GM12878 (cell line): Measurements from ENCODE around the gene NCAPH2. TPM values are rescaled to one million over a fixed set of nuclear protein-coding genes. Genes with fewer than 3 reads are reported as not detected.
A peak's percentile ranks its signal among the peaks of the same experiment; 100 is the strongest.

ENCODE experiments used
- ATAC-seq: fragments of 200-7000 bp; cut with Tn5 transposase; 3 replicates; pipeline ENCODE4 v1.9.1; 2020; ENCODE audit warnings: mild to moderate bottlenecking, moderate library complexity
- BruUV-seq: library from RNA; stranded (reverse); fragments of 400-500 nt; replicated peaks from 2 replicates; lab custom pipeline; 2021; lab: Mats Ljungman, UMichigan
- CTCF ChIA-PET: fragments of 300-600 bp; sonication (Branson Sonifier 250); formaldehyde crosslinking; extraction: SDS; loops from one replicate; lab custom pipeline; 2021; ENCODE audit warnings: inconsistent platforms; lab: Yijun Ruan, JAX
- POLR2A ChIA-PET: fragments of 350-600 bp; formaldehyde crosslinking; extraction: SDS; loops from one replicate; lab custom pipeline; 2021; ENCODE audit warnings: inconsistent platforms; lab: Charles Lee
- RAD21 ChIA-PET: fragments of 300-600 bp; sonication (Branson Sonifier 250); formaldehyde crosslinking; loops from one replicate; lab custom pipeline; 2023; ENCODE audit warnings: antibody characterized with exemption; ENCODE audit not compliant: unreplicated experiment; lab: Charles Lee
- SMC1A ChIA-PET: fragments of 300-600 bp; sonication (Branson Sonifier 250); formaldehyde crosslinking; loops from one replicate; lab custom pipeline; 2023; ENCODE audit not compliant: unreplicated experiment, uncharacterized antibody; lab: Charles Lee
- DNase-seq: peaks from one replicate; pipeline ENCODE4 v3.0.0-alpha.2; 2011; ENCODE audit warnings: low read depth, low spot score
- FAIRE-seq: peaks from 3 replicates; lab custom pipeline; 2011; peaks lifted over from hg19 to GRCh38; lab: Jason Lieb, UNC
- H2AFZ ChIP-seq: 2 replicates; pipeline ENCODE4 v1.6.0; 2011; ENCODE audit warnings: low read depth, low read length, control low read depth; ENCODE audit not compliant: control insufficient read depth
- H3K27ac ChIP-seq: 2 replicates; pipeline ENCODE4 v1.5.1; 2011; ENCODE audit warnings: control low read depth; ENCODE audit not compliant: control insufficient read depth, insufficient read depth
- H3K27me3 ChIP-seq, 2 experiments: replicated peaks in 1 of 2; 2 replicates each; pipeline versions ENCODE4 v1.6.0 to v1.6.1; 2011; ENCODE audit warnings: low read length in 1 of 2; ENCODE audit not compliant: control insufficient read depth in 2 of 2, insufficient read depth in 2 of 2
- H3K36me3 ChIP-seq, 2 experiments: 2 replicates each; pipeline ENCODE4 v1.5.1; 2011; ENCODE audit warnings: low read length in 1 of 2; ENCODE audit not compliant: control insufficient read depth in 2 of 2, insufficient read depth in 2 of 2
- H3K4me1 ChIP-seq: 2 replicates; pipeline ENCODE4 v1.6.1; 2011; ENCODE audit warnings: mild to moderate bottlenecking, low read length, moderate library complexity, mixed read lengths; ENCODE audit not compliant: control insufficient read depth, insufficient read depth
- H3K4me2 ChIP-seq: 2 replicates; pipeline ENCODE4 v1.6.0; 2011; ENCODE audit warnings: control low read depth; ENCODE audit not compliant: control insufficient read depth, insufficient read depth
- H3K4me3 ChIP-seq: fragments of 200-600 bp; sonication (generic); 2 replicates; pipeline ENCODE4 v1.5.1; 2016
- H3K79me2 ChIP-seq: 2 replicates; pipeline ENCODE4 v1.6.0; 2011; ENCODE audit warnings: low read length; ENCODE audit not compliant: control insufficient read depth, insufficient read depth
- H3K9ac ChIP-seq: 2 replicates; pipeline ENCODE4 v1.8.0; 2011; ENCODE audit warnings: low read length, control low read depth, mixed read lengths; ENCODE audit not compliant: control insufficient read depth, insufficient read depth
- H3K9me3 ChIP-seq: replicated peaks from 3 replicates; pipeline ENCODE4 v1.5.1; 2011; ENCODE audit warnings: mild to moderate bottlenecking, low read length; ENCODE audit not compliant: control insufficient read depth, insufficient read depth
- H4K20me1 ChIP-seq: 2 replicates; pipeline ENCODE4 v1.6.0; 2011; ENCODE audit not compliant: control insufficient read depth, insufficient read depth
- ATF7 ChIP-seq: fragments of 450-650 bp; IDR thresholded peaks from 2 replicates; pipeline ENCODE4 v1.6.1; 2016; ENCODE audit warnings: low read depth, mild to moderate bottlenecking
- BCL3 ChIP-seq: IDR thresholded peaks from 2 replicates; pipeline ENCODE4 v1.6.1; 2011; ENCODE audit warnings: borderline replicate concordance, low read depth, mild to moderate bottlenecking, moderate library complexity, low read length; ENCODE audit not compliant: insufficient read depth, poor library complexity, severe bottlenecking
- BHLHE40 ChIP-seq, 2 experiments: fragments of 450-650 bp in 1 of 2; IDR thresholded peaks; 2 replicates each; pipeline ENCODE4 v1.6.1; 2011 to 2017; ENCODE audit warnings: low read depth in 2 of 2, borderline replicate concordance in 1 of 2, improper control_type of control experiment in 1 of 2, low read length in 1 of 2, mild to moderate bottlenecking in 1 of 2
- CBFB ChIP-seq: IDR thresholded peaks from 2 replicates; pipeline ENCODE4 v1.6.1; 2016; ENCODE audit warnings: antibody characterized with exemption, low read depth
- CEBPB ChIP-seq, 2 experiments: fragments of 150-350 bp in 1 of 2; IDR thresholded peaks; 2 replicates each; pipeline ENCODE4 v1.6.1; 2012 to 2014; ENCODE audit warnings: low read depth in 2 of 2, low read length in 2 of 2, borderline replicate concordance in 1 of 2, inconsistent platforms in 1 of 2
- CHD4 ChIP-seq: fragments of 200-600 bp; sonication (generic); IDR thresholded peaks from 2 replicates; pipeline ENCODE4 v1.6.1; 2016; ENCODE audit warnings: mild to moderate bottlenecking
- ELK1 ChIP-seq: IDR thresholded peaks from 2 replicates; pipeline ENCODE4 v1.6.1; 2012; ENCODE audit warnings: low read depth, low read length, improper control_type of control experiment
- EZH2 ChIP-seq: IDR thresholded peaks from 2 replicates; pipeline ENCODE4 v1.6.1; 2012; ENCODE audit warnings: low read depth, mild to moderate bottlenecking, control low read depth, inconsistent platforms, low read length, borderline replicate concordance; ENCODE audit not compliant: control insufficient read depth
- RAD21 ChIP-seq: IDR thresholded peaks from 2 replicates; pipeline ENCODE4 v1.6.1; 2011; ENCODE audit warnings: mild to moderate bottlenecking, low read depth, low read length, moderate library complexity; ENCODE audit not compliant: insufficient read depth
- RELA ChIP-seq: fragments of 450-650 bp; IDR thresholded peaks from 2 replicates; pipeline ENCODE4 v1.8.0; 2014; ENCODE audit warnings: borderline replicate concordance; ENCODE audit not compliant: partially characterized antibody
- SMC3 ChIP-seq: IDR thresholded peaks from 2 replicates; pipeline ENCODE4 v1.6.1; 2011; ENCODE audit warnings: low read length, improper control_type of control experiment, borderline replicate concordance
- STAT3 ChIP-seq: IDR thresholded peaks from 2 replicates; pipeline ENCODE4 v1.6.1; 2011; ENCODE audit warnings: low read depth, low read length, improper control_type of control experiment
- YY1 ChIP-seq: IDR thresholded peaks from 2 replicates; pipeline ENCODE4 v1.6.1; 2011; ENCODE audit warnings: low read depth, mild to moderate bottlenecking, low read length
- WGBS: methylation state at CpG from one replicate; pipeline ENCODE4 v1.1.6; 2016; ENCODE audit warnings: low lambda C conversion rate; ENCODE audit not compliant: insufficient replicate concordance, insufficient coverage; ENCODE audit errors: missing lambda C conversion rate; 5-methylcytosine and 5-hydroxymethylcytosine counted together
- in situ Hi-C: fragments of 300-500 bp; cut with MboI; formaldehyde crosslinking; loops from 9 replicates; pipeline ENCODE4 v1.14.3; 2018; ENCODE audit warnings: mixed read lengths
- intact Hi-C: fragments of 100-400 bp; cut with micrococcal nuclease; formaldehyde crosslinking; loops from one replicate; pipeline ENCODE4 v1.14.2; 2022; ENCODE audit not compliant: unreplicated experiment
- polyA plus RNA-seq, 11 experiments: library from polyadenylated mRNA; depleted of rRNA in 4 of 11; unstranded in 6 of 11; stranded (reverse) in 5 of 11; fragments of >200 nt; fragmentation: Nextera tagmentation in 4 of 11; fragmentation: Illumina TruSeq in 1 of 11; extraction: Ambion mirVana in 4 of 11; extraction: Trizol in 1 of 11; gene quantifications; 1 replicate in 1 of 11; 2 replicates in 10 of 11; pipeline versions ENCODE4 v1.2.1 to v1.2.3, GENCODE V29; 2011 to 2016; ENCODE audit warnings: inconsistent platforms in 2 of 11, missing spikeins in 2 of 11, low read depth in 1 of 11
- total RNA-seq, 4 experiments: library from RNA; depleted of rRNA in 3 of 4; stranded (reverse); fragments of >200 nt in 3 of 4; fragmentation: Illumina TruSeq in 1 of 4; extraction: Trizol in 1 of 4; gene quantifications; 2 replicates each; pipeline versions ENCODE4 v1.2.1 to v1.2.3, GENCODE V29; 2013 to 2021

Gene NCAPH2
- total and polyA plus RNA-seq, 10 of the 15 experiments (the other 5 are each of a cell fraction or from before 2014, with no cell fraction given), result 5.0 to 110 (median 59.9) TPM

GRCh38 chr22:50498322-50498890 is 9.6 kb upstream of the NCAPH2 start (continued):
- no peak for TF ChIP-seq BCL3
- no peak for TF ChIP-seq ATF7
- no peak for TF ChIP-seq STAT3
- TF ChIP-seq RELA, result no peak
- TF ChIP-seq SMC3, result peak; percentile 78
- 0 out of 2 replicates have a peak, but pooled peaks have one; percentile 43 for TF ChIP-seq YY1
- TF ChIP-seq RAD21, result peak; percentile 82

- TF ChIP-seq CBFB (no peak), CHD4 (no peak), ELK1 (no peak), CEBPB (IDR thresholded peaks at IDR 0.05; ENCODE audit: borderline replicate concordance in 1 of 2, low read depth in 2 of 2, low read length in 2 of 2) (no peak), BHLHE40 (IDR thresholded peaks at IDR 0.05; ENCODE audit: borderline replicate concordance in 1 of 2, low read depth in 2 of 2, low read length in 1 of 2) (no peak), EZH2 (no peak)
- TF ChIP-seq, all 136 proteins: peak for 0
- Histone ChIP-seq H3K9me3 (no peaks in the 10 kb centered on the region), H2AFZ (no peak overlapping the region), H3K4me3 (no peak overlapping the region), H3K9ac (no peak overlapping the region), H3K4me1 (no peaks in the 10 kb centered on the region; the same call in 1 of the 2 replicates), H3K36me3 (peaks cover under 1 to 8% of the 10 kb centered on the region in 2 experiments; a peak in 3 of 4 replicates), H3K27ac (no peak overlapping the region), H3K79me2 (no peaks in the 10 kb centered on the region), H3K27me3 (no peaks in the 10 kb centered on the region), H3K4me2 (no peak overlapping the region), H4K20me1 (no peaks in the 10 kb centered on the region)
- POLR2A ChIA-PET, result no interaction called here
- FAIRE-seq (no peak), ATAC-seq (no peak), DNase-seq (no peak)
- no TSS peak for BruUV-seq
- RAD21 ChIA-PET, result interaction anchor here (1.2 kb wide), 1 partner anchor 120 kb away, joined by 3 read pairs; no protein-coding TSS in a partner anchor
- 96% methylated on average over 12 of the region's 12 CpGs for WGBS
- SMC1A ChIA-PET, result no interaction called here
- intact Hi-C loops, result no loop called here
- in situ Hi-C loops, result no loop called here
- CTCF ChIA-PET, result interaction anchor here (1.4 to 4.8 kb wide), 2 partner anchors 10 to 120 kb away, joined by 3 to 28 read pairs; no protein-coding TSS in a partner anchor
Observed at GRCh38 chr22:50500452-50500851, 7.6 kb upstream of the NCAPH2 start.
